Activated T-cell treated with anti-CD3 and anti-CD28 coated beads, Interleukin-2, amount 50 U/mL, for 1 hour (primary cell): Measurements from ENCODE around the gene TIA1.
"Not testable (repeated sequence)": the region's sequence is repeated elsewhere in the genome, so short reads cannot be mapped to it uniquely, and the experiment has no call there.

ENCODE experiments used
- DNase-seq: peaks from one replicate; pipeline ENCODE4 v3.0.0-alpha.2; 2020

The TIA1 gene

GRCh38 chr2:70214953-70215549 is 33.4 kb downstream of the TIA1 start:
- DNase-seq: no peak

DNA sequence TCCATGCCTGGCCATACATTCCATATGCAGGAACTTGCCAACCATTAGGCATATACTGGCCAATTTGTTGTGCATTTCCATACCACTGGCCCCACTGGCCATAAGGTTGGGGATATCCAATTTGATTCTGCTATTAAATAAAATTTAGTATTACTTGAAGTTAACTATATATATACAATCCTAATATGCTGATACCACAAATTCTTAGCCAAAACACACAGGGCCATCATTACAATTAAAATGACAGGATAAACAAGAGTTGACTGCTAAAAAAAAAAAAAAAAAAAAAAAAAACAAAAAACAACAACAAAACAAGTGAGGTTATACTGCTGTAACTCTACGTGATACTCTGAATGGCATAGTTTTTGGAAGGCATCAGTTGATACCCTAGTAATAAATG is 34.1 kb downstream of the TIA1 start:
- no peak for DNase-seq

- no peak for DNase-seq
Measured at GRCh38 chr2:70212298-70212932, 36.0 kb downstream of the TIA1 start.

DNA sequence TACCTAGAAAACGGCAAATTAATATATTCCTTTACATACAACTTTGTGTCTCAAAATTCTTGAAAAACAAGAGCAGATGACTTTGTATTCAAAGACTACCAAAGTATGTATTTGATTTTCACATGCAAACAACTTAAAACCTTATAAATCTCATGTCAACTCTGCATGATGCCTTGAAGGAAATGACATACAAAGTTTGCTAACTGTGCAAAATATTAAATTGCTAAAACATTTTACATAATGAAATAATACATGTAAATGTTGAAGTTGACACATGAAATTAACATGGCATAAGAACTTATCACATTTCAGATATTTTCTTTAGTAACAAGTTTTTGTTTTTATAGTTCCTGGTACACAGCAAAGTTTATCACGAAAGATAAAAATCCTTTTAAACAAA is 36.8 kb downstream of the TIA1 start:
- DNase-seq: no peak

- DNase-seq: no peak
Measured at GRCh38 chr2:70204452-70204851, 44.0 kb downstream of the TIA1 start.

DNA sequence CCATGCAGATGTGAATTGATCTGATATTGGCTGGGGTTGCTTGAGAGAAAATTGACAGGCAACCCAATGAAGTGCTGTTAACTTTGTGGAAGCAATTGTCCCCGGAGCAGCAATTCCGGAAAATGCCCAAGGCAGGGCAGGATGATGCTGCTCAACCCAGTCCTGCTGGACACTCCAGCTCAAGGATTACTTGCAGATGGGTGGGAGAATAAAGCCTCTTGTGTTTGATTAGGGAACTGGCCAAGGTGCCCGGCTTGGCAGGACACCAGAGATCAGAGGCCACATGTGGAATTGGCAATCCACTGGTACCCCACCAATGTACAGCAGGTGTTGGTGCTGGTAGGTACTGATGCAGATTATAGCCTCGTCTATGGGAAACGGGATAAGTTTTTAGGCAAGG is 45.3 kb downstream of the TIA1 start:
- no peak for DNase-seq

- DNase-seq: no peak
Measured at GRCh38 chr2:70202236-70202806, 46.1 kb downstream of the TIA1 start.

GRCh38 chr2:70201831-70202230 is 46.6 kb downstream of the TIA1 start:
- DNase-seq: no peak

DNA sequence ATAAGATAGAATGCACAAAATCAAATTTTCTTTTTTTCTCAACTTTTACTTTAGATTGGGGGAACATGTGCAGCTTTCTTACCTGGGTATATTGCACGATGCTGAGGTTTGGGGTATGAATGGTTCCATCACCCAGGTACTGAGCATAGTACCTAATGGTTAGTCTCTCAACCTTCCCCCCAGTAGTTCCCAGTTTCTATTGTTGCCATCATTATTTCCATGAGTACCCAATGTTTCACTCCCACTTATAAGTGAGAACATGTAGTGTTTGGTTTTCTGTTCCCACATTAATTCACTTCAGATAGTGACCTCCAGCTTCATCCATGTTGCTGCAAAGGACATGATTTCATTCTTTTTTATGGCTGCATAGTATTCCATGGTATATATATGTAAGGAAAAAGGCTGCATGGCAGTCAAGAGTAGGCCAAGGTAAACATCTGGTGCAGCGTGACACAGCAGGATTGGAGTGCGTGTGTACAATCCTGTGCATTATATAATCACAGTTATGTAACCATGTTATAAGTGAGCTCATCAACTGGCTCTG is 47.1 kb downstream of the TIA1 start:
- no peak for DNase-seq

DNA sequence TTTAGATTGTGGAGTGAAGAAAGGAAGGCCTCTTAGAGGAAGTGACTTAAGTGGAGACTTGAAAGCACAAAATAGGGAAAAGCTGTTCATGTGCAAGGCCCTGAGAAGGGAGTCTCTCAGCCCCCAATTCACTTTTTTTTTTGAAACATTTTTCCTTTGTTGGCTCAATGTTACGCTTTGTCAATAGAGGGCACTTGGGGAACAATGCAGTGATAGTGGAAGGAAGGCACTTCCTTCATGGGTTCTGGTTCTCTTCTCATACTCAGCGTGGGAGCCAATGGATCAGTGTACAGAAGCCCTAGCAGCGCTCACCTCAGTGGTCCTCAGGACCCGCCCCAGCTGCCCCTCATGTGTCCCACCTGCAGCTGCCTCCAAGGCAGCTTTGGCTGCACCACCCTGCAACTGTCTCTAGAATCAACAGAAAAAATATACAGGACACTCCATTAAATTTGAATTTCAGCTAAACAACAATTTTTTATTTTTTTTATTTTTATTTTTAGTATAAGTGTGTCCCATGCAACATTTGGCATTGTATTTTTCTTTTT is 49.0 kb downstream of the TIA1 start:
- no peak for DNase-seq

DNA sequence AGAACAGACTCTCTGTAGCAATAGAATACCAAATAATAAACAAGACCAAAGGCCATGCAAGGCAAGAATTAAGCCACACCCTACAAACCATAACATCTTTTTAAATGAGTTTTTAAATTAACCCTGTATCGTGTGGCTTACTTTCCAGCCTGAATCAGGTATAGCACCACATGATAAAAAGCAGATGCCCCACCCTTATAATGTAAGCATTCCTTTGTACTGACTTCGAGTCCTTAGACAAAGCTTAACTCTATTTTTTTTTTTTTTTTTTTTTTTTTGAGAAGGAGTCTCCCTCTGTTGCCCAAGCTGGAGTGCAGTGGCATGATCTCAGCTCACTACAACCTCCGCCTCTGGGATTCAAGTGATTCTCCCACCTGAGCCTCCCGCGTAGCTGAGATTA is 55.9 kb downstream of the TIA1 start:
- DNase-seq: no peak

- DNase-seq: no peak
Measured at GRCh38 chr2:70191244-70191735, 57.1 kb downstream of the TIA1 start.

DNA sequence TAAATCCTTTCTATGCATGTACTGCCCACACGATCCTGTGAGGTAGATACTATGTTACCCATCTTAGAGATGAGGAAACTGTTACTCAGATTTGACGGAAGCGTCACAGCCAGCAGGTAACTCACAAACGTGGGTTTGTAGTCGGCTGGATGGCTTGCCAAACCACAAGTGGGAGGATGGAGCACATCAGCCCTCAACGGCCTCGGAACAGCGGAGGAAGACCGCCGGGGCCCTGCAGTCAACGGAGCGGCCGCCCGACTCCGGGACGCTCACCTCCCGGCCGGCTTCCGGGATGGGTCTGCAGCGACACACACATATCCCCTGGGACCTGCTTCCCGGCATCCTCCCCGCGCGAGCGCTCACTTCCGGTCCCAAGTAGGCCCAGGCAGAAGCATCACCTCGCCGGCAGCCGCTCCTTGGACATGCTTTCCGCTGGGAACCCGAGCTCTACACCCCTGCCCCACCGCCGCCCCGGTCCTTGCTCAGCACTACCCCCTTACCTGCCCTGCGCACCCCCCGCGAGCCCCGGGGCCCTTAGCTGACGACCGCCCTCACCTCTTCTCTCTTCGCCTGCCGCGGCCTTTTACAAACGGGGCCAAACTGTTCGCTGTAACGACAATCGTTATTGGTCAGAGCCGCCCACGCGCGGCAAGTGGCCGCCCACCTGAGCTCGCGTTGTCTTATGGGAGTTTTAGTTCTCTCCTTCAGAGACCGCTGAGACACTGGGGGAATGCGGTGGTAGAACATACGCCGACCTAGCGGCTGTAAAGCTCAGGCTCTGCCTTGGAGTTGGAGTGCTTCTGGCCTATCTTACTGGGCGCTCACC is 57.8 kb downstream of the TIA1 start, which contains the start of gene C2orf42:
Gene C2orf42 (minus strand): TSS at position 602 of the 826 bp plus-strand sequence. CDS start 9,034 bp downstream, outside the sequence.
- peak; percentile 94 for DNase-seq

GRCh38 chr2:70188460-70188859 is 60.0 kb downstream of the TIA1 start:
- DNase-seq: no peak

- DNase-seq: not testable (repeated sequence)
Measured at GRCh38 chr2:70187170-70187569, 61.3 kb downstream of the TIA1 start.

- DNase-seq: no peak
Measured at GRCh38 chr2:70182689-70183088, 65.7 kb downstream of the TIA1 start.

DNA sequence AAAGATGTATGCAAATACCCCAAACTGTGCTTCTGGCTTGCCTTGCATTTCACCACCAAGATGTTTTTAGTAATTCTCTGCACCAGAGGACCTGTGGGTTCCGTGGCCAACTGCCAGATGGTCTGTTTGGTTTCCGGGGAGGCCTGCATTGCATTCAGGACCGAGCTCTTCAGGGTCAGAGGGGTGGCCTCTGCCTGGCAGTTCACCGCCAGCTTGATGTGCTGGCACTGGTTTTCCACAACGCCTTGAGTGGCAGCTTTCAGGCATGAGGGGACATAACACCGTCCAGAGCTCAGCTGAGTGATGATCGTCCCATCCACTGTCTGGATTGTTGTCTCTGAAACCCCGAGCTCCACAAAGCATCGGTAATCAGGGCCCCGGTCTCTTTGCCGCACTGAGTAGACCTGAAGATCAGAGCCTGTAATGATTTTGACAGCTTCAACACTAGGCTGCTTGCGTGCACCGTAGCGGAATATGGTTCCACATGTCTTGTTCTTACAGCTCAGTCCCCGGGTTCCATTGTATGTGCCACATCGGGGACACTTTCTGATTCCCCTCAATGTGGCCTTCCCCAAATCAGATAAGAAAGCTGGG is 67.0 kb downstream of the TIA1 start:
- no peak for DNase-seq

DNA sequence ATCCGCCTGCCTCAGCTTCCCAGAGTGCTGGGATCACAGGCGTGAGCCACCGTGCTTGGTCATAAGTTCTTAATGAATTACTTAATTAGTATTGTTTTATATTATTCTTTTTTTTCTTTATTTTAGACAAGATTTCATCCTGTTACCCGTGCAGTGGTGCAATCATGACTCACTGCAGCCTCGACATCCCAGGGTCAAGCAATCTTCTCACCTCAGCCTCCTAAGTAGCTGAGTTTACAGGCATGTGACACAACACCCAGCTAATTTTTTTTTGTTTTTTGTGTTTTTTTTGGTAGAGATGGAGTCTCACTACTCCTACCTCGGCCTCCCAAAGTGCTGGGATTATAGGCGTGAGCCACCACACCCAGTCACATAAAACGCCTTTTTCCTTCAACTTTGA is 74.9 kb downstream of the TIA1 start:
- DNase-seq: no peak

GRCh38 chr2:70169654-70170245 is 78.7 kb downstream of the TIA1 start:
- DNase-seq: not testable (repeated sequence)

DNA sequence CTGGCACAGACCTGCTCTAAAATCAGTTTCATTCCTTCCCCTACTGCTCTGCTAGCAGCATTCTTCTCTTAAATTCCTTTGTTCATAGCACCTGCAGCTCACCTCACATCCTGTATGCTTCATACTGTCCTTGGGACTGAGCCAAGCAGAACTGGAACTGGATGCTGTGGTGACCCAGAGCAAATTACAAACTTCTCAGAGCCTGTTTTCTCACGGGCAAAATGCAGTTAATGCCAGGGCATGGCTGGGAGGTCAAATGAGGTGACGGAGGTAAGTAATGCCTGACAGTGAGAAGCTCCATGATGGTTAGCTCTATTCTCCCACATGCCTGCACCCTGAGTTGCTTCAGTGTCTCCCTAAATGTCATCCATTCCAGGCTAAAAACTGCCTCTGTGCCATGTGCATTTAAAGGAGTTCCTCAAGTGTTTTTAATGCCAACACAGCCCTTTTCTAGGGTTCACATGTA is 87.3 kb downstream of the TIA1 start:
- DNase-seq: no peak

DNA sequence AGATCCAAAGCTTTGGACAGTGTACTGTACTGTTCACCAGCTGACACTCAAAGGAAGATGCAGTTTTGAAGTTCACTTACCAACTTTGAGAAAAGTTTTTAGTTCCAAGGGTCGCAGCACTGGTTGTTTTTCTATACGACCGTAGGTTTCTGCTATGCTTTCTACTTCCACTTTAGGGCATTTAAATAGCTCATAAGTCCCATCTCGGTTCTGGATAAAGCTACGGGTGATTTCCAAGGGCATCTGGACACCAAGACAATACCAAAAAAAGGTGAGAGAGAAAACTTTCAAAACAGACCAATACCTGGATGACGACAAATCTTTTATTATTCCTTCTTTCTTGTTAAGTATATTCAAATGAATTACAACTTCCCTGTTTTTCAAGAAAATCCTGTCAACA is 87.9 kb downstream of the TIA1 start:
- DNase-seq: no peak
